Mesenchymal stem cell (in vitro differentiated cells and primary cell): ENCODE results near the gene PSMD2.

Source experiments
- DNase-seq: peaks from one replicate; pipeline ENCODE4 v3.0.0-alpha.2; 2013
- H2AFZ ChIP-seq: one replicate; pipeline ENCODE4 v1.6.1; 2013; ENCODE audit warnings: low read depth, mild to moderate bottlenecking, control low read depth, inconsistent platforms, low read length, moderate library complexity
- H2AK5ac ChIP-seq: 2 replicates; pipeline ENCODE4 v1.6.1; 2013; ENCODE audit warnings: low read length, moderate library complexity, mild to moderate bottlenecking, inconsistent platforms; ENCODE audit not compliant: severe bottlenecking
- H2BK120ac ChIP-seq: one replicate; pipeline ENCODE4 v1.6.1; 2013; ENCODE audit warnings: low read depth, mild to moderate bottlenecking, inconsistent platforms, low read length, moderate library complexity
- H2BK12ac ChIP-seq, 2 experiments: one replicate each; pipeline ENCODE4 v1.6.1; 2013; ENCODE audit warnings: inconsistent platforms in 2 of 2, low read length in 2 of 2, mild to moderate bottlenecking in 2 of 2, moderate library complexity in 2 of 2, control low read depth in 1 of 2
- H2BK15ac ChIP-seq: one replicate; pipeline ENCODE4 v1.6.1; 2013; ENCODE audit warnings: mild to moderate bottlenecking, low read depth, inconsistent platforms; ENCODE audit not compliant: poor library complexity, severe bottlenecking
- H2BK5ac ChIP-seq: 2 replicates; pipeline ENCODE4 v1.6.1; 2013; ENCODE audit warnings: low read depth, mild to moderate bottlenecking, low read length, control low read depth, inconsistent platforms; ENCODE audit not compliant: poor library complexity, severe bottlenecking
- H3K14ac ChIP-seq, 2 experiments: one replicate each; pipeline ENCODE4 v1.6.1; 2013; ENCODE audit warnings: inconsistent platforms in 2 of 2, low read length in 2 of 2, control low read depth in 1 of 2, mild to moderate bottlenecking in 1 of 2, moderate library complexity in 1 of 2
- H3K18ac ChIP-seq, 2 experiments: one replicate each; pipeline ENCODE4 v1.6.1; 2013; ENCODE audit warnings: inconsistent platforms in 2 of 2, low read length in 2 of 2, control low read depth in 1 of 2, low read depth in 1 of 2, mild to moderate bottlenecking in 1 of 2
- H3K23ac ChIP-seq, 2 experiments: one replicate each; pipeline ENCODE4 v1.6.1; 2013; ENCODE audit warnings: inconsistent platforms in 2 of 2, low read length in 2 of 2, mild to moderate bottlenecking in 2 of 2, moderate library complexity in 2 of 2, control low read depth in 1 of 2
- H3K27ac ChIP-seq: 2 replicates; pipeline ENCODE4 v1.5.1; 2013; ENCODE audit warnings: mild to moderate bottlenecking, moderate library complexity, low read length, control low read depth, inconsistent platforms; ENCODE audit not compliant: poor library complexity, severe bottlenecking
- H3K27me3 ChIP-seq, 2 experiments: 2 replicates each; pipeline versions ENCODE4 v1.6.1 to v1.7.0; 2013; ENCODE audit warnings: low read length in 2 of 2, mild to moderate bottlenecking in 2 of 2, moderate library complexity in 2 of 2, control low read depth in 1 of 2, inconsistent platforms in 1 of 2; ENCODE audit not compliant: control insufficient read depth in 1 of 2, insufficient read depth in 1 of 2
- H3K36me3 ChIP-seq, 2 experiments: 2 replicates each; pipeline versions ENCODE4 v1.6.1 to v1.7.0; 2013; ENCODE audit warnings: low read length in 2 of 2, control low read depth in 1 of 2, inconsistent platforms in 1 of 2, low read depth in 1 of 2, mild to moderate bottlenecking in 1 of 2; ENCODE audit not compliant: insufficient read depth in 2 of 2, control insufficient read depth in 1 of 2
- H3K4ac ChIP-seq, 2 experiments: one replicate each; pipeline ENCODE4 v1.6.1; 2013; ENCODE audit warnings: inconsistent platforms in 2 of 2, low read length in 2 of 2, mild to moderate bottlenecking in 2 of 2, moderate library complexity in 2 of 2, control low read depth in 1 of 2, low read depth in 1 of 2
- H3K4me1 ChIP-seq: 2 replicates; pipeline ENCODE4 v1.6.1; 2013; ENCODE audit warnings: low read depth, low read length, control low read depth; ENCODE audit not compliant: control insufficient read depth, insufficient read depth
- H3K4me2 ChIP-seq: 2 replicates; pipeline ENCODE4 v1.6.1; 2013; ENCODE audit warnings: low read length, mild to moderate bottlenecking, inconsistent platforms; ENCODE audit not compliant: poor library complexity, severe bottlenecking
- H3K4me3 ChIP-seq, 2 experiments: 2 replicates each; pipeline versions ENCODE4 v1.5.1 to v1.7.0; 2013; ENCODE audit warnings: low read length in 2 of 2, mild to moderate bottlenecking in 2 of 2, control low read depth in 1 of 2, low read depth in 1 of 2; ENCODE audit not compliant: insufficient read depth in 1 of 2
- H3K79me1 ChIP-seq: replicated peaks from 2 replicates; pipeline ENCODE4 v1.6.1; 2013; ENCODE audit warnings: mild to moderate bottlenecking, control low read depth, low read length, inconsistent platforms; ENCODE audit not compliant: poor library complexity, severe bottlenecking
- H3K9ac ChIP-seq: 2 replicates; pipeline ENCODE4 v1.7.0; 2013; ENCODE audit warnings: mild to moderate bottlenecking, low read length, moderate library complexity
- H3K9me3 ChIP-seq: 2 replicates; pipeline ENCODE4 v1.7.0; 2013; ENCODE audit warnings: mild to moderate bottlenecking, low read length; ENCODE audit not compliant: control insufficient read depth
- H4K8ac ChIP-seq: one replicate; pipeline ENCODE4 v1.6.1; 2013; ENCODE audit warnings: inconsistent platforms, mild to moderate bottlenecking, low read length, moderate library complexity
- H4K91ac ChIP-seq: one replicate; pipeline ENCODE4 v1.6.1; 2013; ENCODE audit warnings: mild to moderate bottlenecking, low read length, inconsistent platforms
- WGBS: methylation state at CpG from one replicate; pipeline ENCODE4 v1.1.7; 2013; ENCODE audit warnings: mixed read lengths; 5-methylcytosine and 5-hydroxymethylcytosine counted together

PSMD2 gene

GRCh38 chr3:184323696-184324095, 24.7 kb downstream of the PSMD2 start:
- Histone ChIP-seq H3K4me2 (no peak overlapping the region), H2BK120ac (no peak overlapping the region), H3K4ac (no peak overlapping the region), H3K14ac (no peak overlapping the region), H2BK5ac (no peak overlapping the region), H2BK12ac (no peak overlapping the region), H2BK15ac (no peak overlapping the region), H3K79me1 (peaks cover 46% of the 10 kb centered on the region), H3K23ac (no peak overlapping the region), H4K8ac (no peak overlapping the region), H2AFZ (no peak overlapping the region), H3K4me1 (peaks cover 15% of the 10 kb centered on the region), H3K27ac (no peak overlapping the region), H4K91ac (no peak overlapping the region), H3K9me3 (no peaks in the 10 kb centered on the region), H3K27me3 (no peaks in the 10 kb centered on the region), H3K9ac (peak overlapping the region; percentile 19), H3K18ac (no peak overlapping the region), H3K4me3 (no peak overlapping the region), H2AK5ac (no peak overlapping the region), H3K36me3 (peaks cover 89 to 93% of the 10 kb centered on the region in 2 experiments)
- DNase-seq = no peak
- 98% methylated on average over 8 of the region's 8 CpGs for WGBS

GRCh38 chr3:184325269-184325668, 26.2 kb downstream of the PSMD2 start:
- Histone ChIP-seq H3K9ac (no peak overlapping the region), H3K4ac (no peak overlapping the region), H3K27me3 (no peaks in the 10 kb centered on the region), H3K79me1 (peaks cover 47% of the 10 kb centered on the region), H2BK5ac (no peak overlapping the region), H3K9me3 (no peaks in the 10 kb centered on the region), H2AK5ac (no peak overlapping the region), H2BK120ac (no peak overlapping the region), H3K36me3 (peaks cover 89 to 99% of the 10 kb centered on the region in 2 experiments), H3K23ac (no peak overlapping the region), H3K4me3 (no peak overlapping the region), H2BK15ac (no peak overlapping the region), H3K4me2 (no peak overlapping the region), H4K8ac (no peak overlapping the region), H3K4me1 (peaks cover 3% of the 10 kb centered on the region), H2BK12ac (no peak overlapping the region), H3K18ac (no peak overlapping the region), H3K14ac (no peak overlapping the region), H4K91ac (no peak overlapping the region), H2AFZ (no peak overlapping the region), H3K27ac (no peak overlapping the region)
- no peak for DNase-seq
- WGBS = 97% methylated on average over 13 of the region's 13 CpGs

- Histone ChIP-seq H2AK5ac (no peak overlapping the region), H3K14ac (no peak overlapping the region), H3K18ac (no peak overlapping the region), H3K79me1 (peaks cover 42% of the 10 kb centered on the region), H3K23ac (no peak overlapping the region), H2BK15ac (no peak overlapping the region), H3K9ac (peak overlapping the region; percentile 1), H3K4me1 (no peaks in the 10 kb centered on the region), H2BK120ac (no peak overlapping the region), H3K27me3 (no peaks in the 10 kb centered on the region), H2AFZ (no peak overlapping the region), H2BK12ac (no peak overlapping the region), H3K36me3 (peaks cover 85 to 99% of the 10 kb centered on the region in 2 experiments), H3K4me2 (no peak overlapping the region), H3K4me3 (no peak overlapping the region), H3K9me3 (no peaks in the 10 kb centered on the region), H4K8ac (no peak overlapping the region), H3K27ac (no peak overlapping the region), H2BK5ac (no peak overlapping the region), H3K4ac (no peak overlapping the region), H4K91ac (no peak overlapping the region)
- DNase-seq = no peak
- 97% methylated on average over 5 of the region's 6 CpGs for WGBS
These were observed 26.8 kb downstream of the PSMD2 start for GRCh38 chr3:184325715-184326369.

- H2AFZ ChIP-seq = no peak overlapping the region
- H3K14ac ChIP-seq = no peak overlapping the region
- H3K4me3 ChIP-seq = no peak overlapping the region
- H3K18ac ChIP-seq = no peak overlapping the region
- H2BK12ac ChIP-seq = no peak overlapping the region
- no peak overlapping the region for H2BK5ac ChIP-seq
- over 99% methylated on average over 21 of the region's 21 CpGs for WGBS
- H2BK15ac ChIP-seq = no peak overlapping the region
- H3K4me1 ChIP-seq = peaks cover 5% of the 10 kb centered on the region
- no peak for DNase-seq
- H4K8ac ChIP-seq = no peak overlapping the region
- no peak overlapping the region for H4K91ac ChIP-seq
- H3K9ac ChIP-seq = no peak overlapping the region
- H3K27ac ChIP-seq = no peak overlapping the region
- H2BK120ac ChIP-seq = no peak overlapping the region
- no peaks in the 10 kb centered on the region for H3K27me3 ChIP-seq
- H3K4me2 ChIP-seq = no peak overlapping the region
- no peak overlapping the region for H3K4ac ChIP-seq
- no peaks in the 10 kb centered on the region for H3K9me3 ChIP-seq
- peaks cover 85 to 99% of the 10 kb centered on the region in 2 experiments for H3K36me3 ChIP-seq
- H3K79me1 ChIP-seq = peaks cover 37% of the 10 kb centered on the region
- H2AK5ac ChIP-seq = no peak overlapping the region
- H3K23ac ChIP-seq = no peak overlapping the region
These were observed 28.1 kb downstream of the PSMD2 start for GRCh38 chr3:184327171-184327570.
